HG02610 (cell line): ENCODE measurements around the gene MXD4.
"Not testable (repeated sequence)": the region's sequence is repeated elsewhere in the genome, so short reads cannot be mapped to it uniquely, and the experiment has no call there.

Experiments
- ATAC-seq: cut with Tn5 transposase; IDR thresholded peaks from one replicate; pipeline ENCODE4 v1.9.1; 2021; ENCODE audit warnings: mild to moderate bottlenecking, moderate library complexity; ENCODE audit not compliant: unreplicated experiment

MXD4 gene

GRCh38 chr4:2226261-2226660 lies 35.6 kb downstream of the MXD4 start:
- no peak for ATAC-seq

- ATAC-seq, result no peak
Measured at GRCh38 chr4:2222838-2223237, 39.1 kb downstream of the MXD4 start.

GRCh38 chr4:2221378-2221777 lies 40.5 kb downstream of the MXD4 start:
- ATAC-seq, result not testable (repeated sequence)

GRCh38 chr4:2220016-2220630 lies 41.8 kb downstream of the MXD4 start:
- no peak for ATAC-seq

- ATAC-seq, result no peak
Measured at GRCh38 chr4:2219233-2219760, 42.6 kb downstream of the MXD4 start.

GRCh38 chr4:2218436-2218835 lies 43.5 kb downstream of the MXD4 start:
- ATAC-seq, result no peak

- no peak for ATAC-seq
Measured at GRCh38 chr4:2217726-2218125, 44.2 kb downstream of the MXD4 start.

GRCh38 chr4:2212831-2213230 lies 49.1 kb downstream of the MXD4 start:
- no peak for ATAC-seq

- ATAC-seq, result not testable (repeated sequence)
Measured at GRCh38 chr4:2202789-2203188, 59.1 kb downstream of the MXD4 start.
